Progenitor cell of endocrine pancreas (in vitro differentiated cells): Measurements from ENCODE around the gene CASK. TPM values are rescaled to one million over a fixed set of nuclear protein-coding genes. Genes with fewer than 3 reads are reported as not detected.

Source experiments
- DNase-seq: peaks from one replicate; pipeline ENCODE4 v3.0.0; 2021; ENCODE audit warnings: low spot score; ENCODE audit not compliant: unreplicated experiment
- H3K27ac Mint-ChIP-seq: 2 replicates; pipeline ENCODE4 v1.8.0; 2021; ENCODE audit warnings: mild to moderate bottlenecking, moderate library complexity, mixed read lengths
- H3K27me3 Mint-ChIP-seq: 2 replicates; pipeline ENCODE4 v1.8.0; 2021; ENCODE audit warnings: mixed read lengths
- H3K36me3 Mint-ChIP-seq: 2 replicates; pipeline ENCODE4 v1.8.0; 2022; ENCODE audit warnings: mixed read lengths; ENCODE audit not compliant: insufficient read depth
- H3K4me1 Mint-ChIP-seq: 2 replicates; pipeline ENCODE4 v1.8.0; 2021; ENCODE audit warnings: low read depth, mixed read lengths
- H3K4me3 Mint-ChIP-seq: 2 replicates; pipeline ENCODE4 v1.8.0; 2021; ENCODE audit warnings: low read depth, mild to moderate bottlenecking, moderate library complexity, mixed read lengths
- H3K9me3 Mint-ChIP-seq: 2 replicates; pipeline ENCODE4 v1.8.0; 2021; ENCODE audit warnings: low read depth, mixed read lengths
- total RNA-seq: library from RNA; stranded (reverse); gene quantifications from 2 replicates; pipeline ENCODE4 v1.2.1, GENCODE V29; 2021
- TF ChIP-seq, protein P1 (sequence below): fragments of 200-600 bp; sonication (generic); IDR thresholded peaks from one replicate; pipeline ENCODE4 v1.5.0; 2021; ENCODE audit warnings: antibody characterized with exemption, mild to moderate bottlenecking; ENCODE audit not compliant: unreplicated experiment

Gene CASK
- total RNA-seq, 1 donor from 2014 or later: 68.3 TPM

DNA sequence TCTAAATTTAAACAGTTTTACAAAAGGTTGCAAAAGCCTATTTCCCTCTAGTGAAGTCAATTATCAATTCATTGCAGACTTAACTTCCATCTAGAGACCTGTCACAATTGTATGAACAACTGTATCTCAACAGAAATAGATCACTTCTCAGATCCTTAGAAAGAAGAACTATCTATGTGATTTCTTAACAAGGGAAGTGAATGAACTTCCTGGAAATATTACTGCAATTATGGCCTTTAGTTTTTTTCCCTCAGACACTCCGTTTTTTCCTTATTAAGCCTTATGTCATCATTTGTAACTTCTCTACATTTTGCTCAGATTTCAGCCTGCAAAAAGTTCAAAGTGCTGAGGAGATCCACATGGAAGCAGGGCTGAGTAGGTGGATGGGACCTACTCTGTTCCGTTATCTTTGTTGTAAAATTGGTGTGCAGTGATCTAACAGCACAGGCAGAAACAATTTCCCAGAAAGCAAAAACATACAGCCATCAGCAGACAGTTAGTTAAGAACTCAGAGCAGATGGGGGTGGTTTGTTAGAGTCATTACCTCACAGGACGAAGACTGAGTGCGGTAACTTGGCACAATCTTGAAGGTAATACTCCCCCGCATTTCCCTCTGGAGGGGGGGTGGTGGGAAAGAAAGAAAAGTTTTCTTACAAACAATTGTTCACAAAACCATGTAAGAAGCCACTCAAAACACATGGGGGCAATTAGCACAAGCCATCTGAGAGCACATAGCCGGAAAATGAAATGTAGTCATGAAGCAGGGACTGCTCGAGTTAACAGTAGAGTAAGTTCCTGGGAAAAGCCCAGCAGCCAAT, 363.9 kb downstream of the CASK start:
- Mint-ChIP-seq H3K4me1 (no peaks in the 10 kb centered on the region), H3K36me3 (no peaks in the 10 kb centered on the region), H3K27ac (no peak overlapping the region), H3K4me3 (no peak overlapping the region), H3K27me3 (no peaks in the 10 kb centered on the region), H3K9me3 (peaks cover under 1% of the 10 kb centered on the region)
- TF ChIP-seq, protein P1, sequence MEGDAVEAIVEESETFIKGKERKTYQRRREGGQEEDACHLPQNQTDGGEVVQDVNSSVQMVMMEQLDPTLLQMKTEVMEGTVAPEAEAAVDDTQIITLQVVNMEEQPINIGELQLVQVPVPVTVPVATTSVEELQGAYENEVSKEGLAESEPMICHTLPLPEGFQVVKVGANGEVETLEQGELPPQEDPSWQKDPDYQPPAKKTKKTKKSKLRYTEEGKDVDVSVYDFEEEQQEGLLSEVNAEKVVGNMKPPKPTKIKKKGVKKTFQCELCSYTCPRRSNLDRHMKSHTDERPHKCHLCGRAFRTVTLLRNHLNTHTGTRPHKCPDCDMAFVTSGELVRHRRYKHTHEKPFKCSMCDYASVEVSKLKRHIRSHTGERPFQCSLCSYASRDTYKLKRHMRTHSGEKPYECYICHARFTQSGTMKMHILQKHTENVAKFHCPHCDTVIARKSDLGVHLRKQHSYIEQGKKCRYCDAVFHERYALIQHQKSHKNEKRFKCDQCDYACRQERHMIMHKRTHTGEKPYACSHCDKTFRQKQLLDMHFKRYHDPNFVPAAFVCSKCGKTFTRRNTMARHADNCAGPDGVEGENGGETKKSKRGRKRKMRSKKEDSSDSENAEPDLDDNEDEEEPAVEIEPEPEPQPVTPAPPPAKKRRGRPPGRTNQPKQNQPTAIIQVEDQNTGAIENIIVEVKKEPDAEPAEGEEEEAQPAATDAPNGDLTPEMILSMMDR: no peak
- DNase-seq: no peak

DNA sequence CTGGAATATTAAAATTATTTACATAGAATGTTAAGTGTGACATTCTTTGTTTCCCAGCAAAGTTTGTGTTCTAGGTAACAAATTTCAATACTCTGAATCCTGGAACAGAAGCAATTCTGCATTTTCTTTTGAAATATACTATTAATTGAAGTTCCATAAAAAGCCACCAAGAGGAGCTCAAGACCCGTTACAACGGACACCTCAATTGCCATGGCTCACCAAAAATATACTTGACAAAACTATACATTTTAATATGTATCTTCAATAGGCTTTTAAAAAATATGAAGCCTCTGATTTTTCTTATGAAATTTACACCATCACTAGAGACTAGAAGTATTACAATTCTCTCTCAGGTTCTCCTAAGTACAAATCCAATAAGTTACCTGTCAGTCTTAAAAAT, 364.8 kb downstream of the CASK start:
- Mint-ChIP-seq H3K4me3 (no peak overlapping the region), H3K4me1 (no peaks in the 10 kb centered on the region), H3K27ac (no peak overlapping the region), H3K27me3 (no peaks in the 10 kb centered on the region), H3K36me3 (no peaks in the 10 kb centered on the region), H3K9me3 (no peaks in the 10 kb centered on the region)
- TF ChIP-seq, protein P1: peak; percentile 40
- no peak for DNase-seq

DNA sequence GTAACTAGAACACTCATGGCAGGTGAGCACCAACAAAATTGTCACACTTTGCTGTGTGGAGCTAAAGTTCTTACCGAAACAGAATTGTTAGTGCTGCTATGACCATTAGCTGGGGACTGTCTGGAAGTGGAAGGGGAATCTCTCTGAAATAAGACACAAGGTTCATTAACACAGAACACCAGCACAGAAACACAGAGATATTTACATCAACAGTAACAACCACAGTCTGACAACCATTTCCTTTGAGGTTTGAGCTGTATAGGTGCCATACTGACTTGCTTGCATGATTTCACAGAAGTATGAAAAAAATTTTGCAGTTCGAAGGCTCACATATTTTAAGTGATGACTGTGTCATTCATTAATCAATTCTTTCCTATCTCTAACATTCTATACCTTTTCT, 366.4 kb downstream of the CASK start:
- H3K27ac Mint-ChIP-seq: no peak overlapping the region

DNA sequence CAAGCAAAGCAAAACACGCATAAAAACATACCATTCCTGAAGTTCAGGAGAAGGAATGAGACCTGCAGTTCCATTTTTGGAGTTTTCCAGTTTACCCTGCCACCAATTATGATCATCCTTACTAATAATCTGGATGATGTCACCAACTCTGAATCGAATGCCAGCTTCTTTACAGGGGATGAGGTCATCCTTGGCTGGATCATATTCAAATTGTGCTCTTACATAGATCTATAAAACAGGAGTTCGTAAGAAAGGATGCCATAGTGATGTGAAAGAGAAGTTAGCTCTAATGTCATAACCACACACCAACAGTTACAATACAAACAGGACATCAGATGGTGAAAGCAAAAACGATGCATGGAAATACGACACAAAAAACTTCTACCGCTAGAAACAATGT, 369.7 kb downstream of the CASK start:
- peaks cover 5% of the 10 kb centered on the region for H3K4me1 Mint-ChIP-seq
- no peak for DNase-seq
- no peak overlapping the region for H3K4me3 Mint-ChIP-seq
- H3K27me3 Mint-ChIP-seq: no peaks in the 10 kb centered on the region
- peaks cover 8% of the 10 kb centered on the region for H3K36me3 Mint-ChIP-seq
- TF ChIP-seq, protein P1: no peak
- peaks cover 5% of the 10 kb centered on the region for H3K9me3 Mint-ChIP-seq
- no peak overlapping the region for H3K27ac Mint-ChIP-seq

More for the DNA sequence above, 366.4 kb downstream of the CASK start:
- Mint-ChIP-seq H3K4me3 (no peak overlapping the region), H3K27me3 (no peaks in the 10 kb centered on the region), H3K36me3 (peaks cover 2% of the 10 kb centered on the region), H3K9me3 (no peaks in the 10 kb centered on the region), H3K4me1 (no peaks in the 10 kb centered on the region)
- TF ChIP-seq, protein P1: no peak
- no peak for DNase-seq

DNA sequence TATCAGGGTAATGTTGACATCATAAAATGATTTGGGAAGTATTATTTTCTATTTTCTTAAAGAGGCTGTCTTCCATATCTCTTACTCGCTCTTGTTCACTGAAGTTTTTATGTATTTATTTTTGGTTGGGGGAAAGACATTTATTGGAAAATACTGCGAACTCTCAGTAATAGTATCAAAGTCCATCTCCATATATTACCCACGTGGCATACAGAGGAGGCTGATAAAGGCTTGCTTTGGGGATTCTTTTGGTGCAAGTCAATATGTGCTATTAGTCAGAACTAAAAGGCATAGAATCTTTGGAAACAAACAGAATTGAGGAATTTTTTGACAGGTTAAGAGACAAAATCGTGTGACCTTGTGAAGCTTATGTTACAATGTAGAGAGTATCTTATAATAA, 374.9 kb downstream of the CASK start:
- no peaks in the 10 kb centered on the region for H3K27me3 Mint-ChIP-seq
- H3K27ac Mint-ChIP-seq: no peak overlapping the region
- H3K4me1 Mint-ChIP-seq: peaks cover 9% of the 10 kb centered on the region
- TF ChIP-seq, protein P1: no peak
- H3K36me3 Mint-ChIP-seq: peaks cover 8% of the 10 kb centered on the region
- no peak for DNase-seq
- H3K9me3 Mint-ChIP-seq: peaks cover 15% of the 10 kb centered on the region
- no peak overlapping the region for H3K4me3 Mint-ChIP-seq
